CD14-positive monocyte (primary cell): ENCODE data around the gene MAML3. TPM values are rescaled to one million over a fixed set of nuclear protein-coding genes. Genes with fewer than 3 reads are reported as not detected.

Experiments used
- DNase-seq, 3 donors: peaks; one replicate each; pipeline ENCODE4 v3.0.0-alpha.2; 2011 to 2022
- H2AFZ ChIP-seq: 2 replicates; pipeline ENCODE4 v1.6.0; 2012; ENCODE audit warnings: mild to moderate bottlenecking, low read depth, low read length, inconsistent platforms; ENCODE audit not compliant: insufficient read depth, poor library complexity, severe bottlenecking
- H3K27ac ChIP-seq, 2 donors: 1 replicate in 1 of 2; 2 replicates in 1 of 2; pipeline ENCODE4 v1.5.1; 2012 to 2013; ENCODE audit warnings: low read length in 2 of 2, control low read depth in 1 of 2, inconsistent platforms in 1 of 2, low read depth in 1 of 2, mild to moderate bottlenecking in 1 of 2
- H3K27me3 ChIP-seq, 2 donors: one replicate each; pipeline versions ENCODE4 v1.6.0 to v1.6.1; 2011 to 2013; ENCODE audit warnings: low read length in 2 of 2; ENCODE audit not compliant: control insufficient read depth in 2 of 2, insufficient read depth in 2 of 2
- H3K36me3 ChIP-seq, 2 donors: replicated peaks in 1 of 2; 1 replicate in 1 of 2; 2 replicates in 1 of 2; pipeline versions ENCODE4 v1.5.1 to v1.6.1; 2012 to 2013; ENCODE audit warnings: low read length in 2 of 2, control low read depth in 1 of 2, inconsistent platforms in 1 of 2, mild to moderate bottlenecking in 1 of 2; ENCODE audit not compliant: insufficient read depth in 2 of 2, control insufficient read depth in 1 of 2
- H3K4me1 ChIP-seq, 2 donors: 1 replicate in 1 of 2; 2 replicates in 1 of 2; pipeline versions ENCODE4 v1.5.1 to v1.6.1; 2012 to 2013; ENCODE audit warnings: low read length in 2 of 2, control low read depth in 1 of 2, inconsistent platforms in 1 of 2, mild to moderate bottlenecking in 1 of 2, moderate library complexity in 1 of 2; ENCODE audit not compliant: insufficient read depth in 2 of 2, control insufficient read depth in 1 of 2
- H3K4me2 ChIP-seq: replicated peaks from 2 replicates; pipeline ENCODE3; 2012; ENCODE audit warnings: low read length, moderate library complexity, mild to moderate bottlenecking; ENCODE audit not compliant: poor library complexity, severe bottlenecking; ENCODE audit errors: extremely low read depth
- H3K4me3 ChIP-seq, 3 experiments: fragments of 200-600 bp in 1 of 3; sonication (generic) in 1 of 3; replicated peaks in 1 of 3; 1 replicate in 2 of 3; 2 replicates in 1 of 3; pipeline ENCODE4 v1.5.1; 2011 to 2013; ENCODE audit warnings: low read length in 3 of 3, mild to moderate bottlenecking in 3 of 3, control low read depth in 2 of 3, low read depth in 2 of 3, inconsistent platforms in 1 of 3, moderate library complexity in 1 of 3
- H3K79me2 ChIP-seq: 2 replicates; pipeline ENCODE4 v1.6.0; 2012; ENCODE audit warnings: mild to moderate bottlenecking, control low read depth, inconsistent platforms, low read length, moderate library complexity; ENCODE audit not compliant: insufficient read depth
- H3K9ac ChIP-seq: 2 replicates; pipeline ENCODE4 v1.6.0; 2017; ENCODE audit warnings: low read length, mild to moderate bottlenecking; ENCODE audit not compliant: insufficient read depth, poor library complexity, severe bottlenecking
- H3K9me3 ChIP-seq, 2 donors: replicated peaks in 1 of 2; 1 replicate in 1 of 2; 2 replicates in 1 of 2; pipeline versions ENCODE4 v1.5.1 to v1.6.1; 2012 to 2013; ENCODE audit warnings: low read length in 2 of 2, control low read depth in 1 of 2; ENCODE audit not compliant: control insufficient read depth in 1 of 2, insufficient read depth in 1 of 2
- H4K20me1 ChIP-seq: 2 replicates; pipeline ENCODE4 v1.6.0; 2012; ENCODE audit warnings: mild to moderate bottlenecking, low read length, control low read depth, moderate library complexity; ENCODE audit not compliant: insufficient read depth
- H3K27ac Mint-ChIP-seq, 7 donors: one replicate each; pipeline ENCODE4 v1.8.0; 2020; ENCODE audit warnings: mild to moderate bottlenecking in 7 of 7, mixed read lengths in 7 of 7, moderate library complexity in 6 of 7, inconsistent platforms in 2 of 7
- H3K27me3 Mint-ChIP-seq, 3 donors: one replicate each; pipeline ENCODE4 v1.8.0; 2021 to 2022; ENCODE audit warnings: low read depth in 3 of 3, mild to moderate bottlenecking in 3 of 3, mixed read lengths in 3 of 3, moderate library complexity in 3 of 3, inconsistent platforms in 1 of 3
- H3K36me3 Mint-ChIP-seq, 2 donors: one replicate each; pipeline ENCODE4 v1.8.0; 2020; ENCODE audit warnings: mixed read lengths in 2 of 2, inconsistent platforms in 1 of 2, mild to moderate bottlenecking in 1 of 2
- H3K4me1 Mint-ChIP-seq: one replicate; pipeline ENCODE4 v1.8.0; 2020; ENCODE audit warnings: mild to moderate bottlenecking, mixed read lengths
- H3K4me3 Mint-ChIP-seq, 2 donors: one replicate each; pipeline ENCODE4 v1.8.0; 2020; ENCODE audit warnings: mild to moderate bottlenecking in 2 of 2, mixed read lengths in 2 of 2, moderate library complexity in 1 of 2
- H3K9me3 Mint-ChIP-seq, 7 donors: one replicate each; pipeline ENCODE4 v1.8.0; 2020 to 2022; ENCODE audit warnings: mixed read lengths in 7 of 7, mild to moderate bottlenecking in 6 of 7, moderate library complexity in 6 of 7, inconsistent platforms in 2 of 7
- CTCF ChIP-seq: fragments of 200-600 bp; IDR thresholded peaks from one replicate; pipeline ENCODE4 v1.8.0; 2022; ENCODE audit warnings: antibody characterized with exemption, mild to moderate bottlenecking
- WGBS: methylation state at CpG from one replicate; pipeline ENCODE4 v1.1.5; 2013; ENCODE audit warnings: missing lambda C conversion rate; ENCODE audit not compliant: insufficient coverage; 5-methylcytosine and 5-hydroxymethylcytosine counted together
- intact Hi-C, 2 donors: fragments of 100-400 bp; cut with micrococcal nuclease; formaldehyde crosslinking; loops; one replicate each; pipeline versions ENCODE4 v1.15.0 to v1.15.1; 2023
- polyA plus RNA-seq, 3 donors: library from polyadenylated mRNA; depleted of rRNA in 1 of 3; unstranded in 2 of 3; stranded (reverse) in 1 of 3; fragments of 300-500 nt in 2 of 3; fragments of >200 nt in 1 of 3; fragmentation: Illumina TruSeq in 2 of 3; gene quantifications; 1 replicate in 2 of 3; 2 replicates in 1 of 3; pipeline ENCODE4 v1.2.3, GENCODE V29; 2012 to 2021

The MAML3 gene
- polyA plus RNA-seq, 3 donors: 1.5 to 6.5 (median 2.3) TPM

- no peaks in the 10 kb centered on the region for H3K36me3 ChIP-seq
- Mint-ChIP-seq H3K27me3 (peaks cover 0 to 1% (median 0%) of the 10 kb centered on the region in 3 donors), H3K4me3 (no peak overlapping the region), H3K27ac (no peak overlapping the region), H3K9me3 (no peaks in the 10 kb centered on the region), H3K36me3 (peaks cover 2 to 7% of the 10 kb centered on the region in 2 donors), H3K4me1 (peaks cover 11% of the 10 kb centered on the region)
- H3K27ac ChIP-seq: no peak overlapping the region
- no peaks in the 10 kb centered on the region for H3K27me3 ChIP-seq
- peaks cover 4% of the 10 kb centered on the region for H3K79me2 ChIP-seq
- H3K4me3 ChIP-seq: no peak overlapping the region
- H3K9me3 ChIP-seq: no peaks in the 10 kb centered on the region
- H2AFZ ChIP-seq: no peak overlapping the region
- WGBS: no CpG with 5 or more reads among the region's 2 CpGs
- H3K4me1 ChIP-seq: no peaks in the 10 kb centered on the region
- no peak for DNase-seq
- no peak overlapping the region for H3K4me2 ChIP-seq
- no peak for TF ChIP-seq CTCF
- intact Hi-C loops: no loop called here
- peaks cover 32% of the 10 kb centered on the region for H4K20me1 ChIP-seq
- no peak overlapping the region for H3K9ac ChIP-seq
Observed at GRCh38 chr4:139915037-139915436, 238.9 kb downstream of the MAML3 start.

GRCh38 chr4:139913995-139914598 is 239.9 kb downstream of the MAML3 start:
- no peaks in the 10 kb centered on the region for H3K9me3 Mint-ChIP-seq
- no peak overlapping the region for H3K4me3 ChIP-seq
- no peak overlapping the region for H3K4me3 Mint-ChIP-seq
- H3K36me3 Mint-ChIP-seq: peaks cover 2 to 7% of the 10 kb centered on the region in 2 donors
- H3K4me1 ChIP-seq: no peaks in the 10 kb centered on the region
- H3K4me1 Mint-ChIP-seq: peaks cover 7% of the 10 kb centered on the region
- no peak overlapping the region for H3K27ac Mint-ChIP-seq
- H3K36me3 ChIP-seq: no peaks in the 10 kb centered on the region
- H3K79me2 ChIP-seq: peaks cover 4% of the 10 kb centered on the region
- H3K4me2 ChIP-seq: no peak overlapping the region
- WGBS: no CpG with 5 or more reads among the region's 5 CpGs
- H3K9me3 ChIP-seq: no peaks in the 10 kb centered on the region
- peaks cover 0 to 1% (median 0%) of the 10 kb centered on the region in 3 donors for H3K27me3 Mint-ChIP-seq
- no peak for DNase-seq
- no peak for TF ChIP-seq CTCF
- no peak overlapping the region for H2AFZ ChIP-seq
- intact Hi-C loops: no loop called here
- peaks cover 39% of the 10 kb centered on the region for H4K20me1 ChIP-seq
- H3K27me3 ChIP-seq: no peaks in the 10 kb centered on the region
- H3K27ac ChIP-seq: no peak overlapping the region
- H3K9ac ChIP-seq: no peak overlapping the region
